Amniotic stem cell (primary cell): Measurements from ENCODE around the gene GNMT.
"Not testable (repeated sequence)": the region's sequence is repeated elsewhere in the genome, so short reads cannot be mapped to it uniquely, and the experiment has no call there.

Experiments used
- DNase-seq: peaks from one replicate; lab custom pipeline; 2025; lab: John Stamatoyannopoulos, UW

GNMT gene

GRCh38 chr6:42941356-42941755, 19.2 kb upstream of the GNMT start:
- not testable (repeated sequence) for DNase-seq

- no peak for DNase-seq
These were observed 18.1 kb upstream of the GNMT start for GRCh38 chr6:42942444-42942843.

DNA sequence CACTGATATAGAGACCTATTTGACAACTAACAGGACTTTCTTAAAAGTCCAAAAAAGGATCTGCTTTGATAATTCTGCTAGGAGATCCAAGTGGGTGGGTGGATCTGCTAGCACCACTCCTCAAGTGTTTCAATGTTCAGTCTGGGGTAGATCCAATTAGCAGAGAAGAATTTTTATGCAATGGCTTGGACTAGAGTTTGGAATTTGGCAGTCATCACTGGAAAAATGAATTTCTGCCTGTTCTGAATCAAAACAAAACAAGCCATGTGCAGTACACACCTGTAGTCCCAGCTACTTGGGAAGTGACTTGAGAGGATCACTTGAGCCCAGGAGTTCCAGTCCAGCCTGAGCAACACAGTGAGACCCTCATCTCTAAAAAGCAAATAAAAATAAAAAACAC, 12.6 kb upstream of the GNMT start:
- DNase-seq: no peak

DNA sequence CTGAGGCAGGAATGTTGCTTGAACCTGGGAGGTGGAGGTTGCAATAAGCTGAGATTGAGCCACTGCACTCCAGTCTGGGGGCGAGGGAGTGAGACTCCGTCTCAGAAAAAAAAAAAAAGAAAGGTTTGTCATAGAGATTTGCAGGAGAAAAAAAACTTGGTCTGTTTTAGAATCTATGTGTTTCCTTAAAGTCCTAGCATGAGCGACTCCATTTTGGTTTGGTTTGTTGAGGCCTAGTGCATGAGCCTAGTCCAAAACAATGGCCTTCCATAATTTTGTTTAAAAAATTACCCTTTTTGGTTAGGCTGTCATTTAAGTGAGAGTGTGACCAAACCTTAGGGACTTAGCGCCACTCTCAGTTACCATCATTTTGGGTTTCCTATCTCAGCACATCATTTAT, 8.2 kb upstream of the GNMT start:
- no peak for DNase-seq

DNA sequence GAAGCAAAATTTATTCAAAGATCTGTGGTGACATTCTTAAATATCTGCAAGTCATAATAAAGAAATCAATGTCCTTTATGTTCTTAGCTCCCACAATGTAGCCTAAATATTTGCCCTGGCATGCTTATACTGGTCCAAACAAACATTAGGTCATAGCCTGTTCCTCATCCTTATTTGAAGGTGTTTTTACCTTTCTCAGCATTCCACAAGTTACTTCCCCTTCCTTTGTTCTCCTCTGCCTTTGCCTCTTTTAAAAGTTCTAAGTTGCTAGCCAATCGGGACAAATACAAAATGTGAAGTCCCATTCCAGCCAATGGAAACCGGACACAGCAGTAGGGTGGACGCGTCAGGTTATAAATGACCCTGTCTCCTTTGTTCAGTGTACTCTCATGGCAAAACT, 6.1 kb upstream of the GNMT start:
- DNase-seq: not testable (repeated sequence)

DNA sequence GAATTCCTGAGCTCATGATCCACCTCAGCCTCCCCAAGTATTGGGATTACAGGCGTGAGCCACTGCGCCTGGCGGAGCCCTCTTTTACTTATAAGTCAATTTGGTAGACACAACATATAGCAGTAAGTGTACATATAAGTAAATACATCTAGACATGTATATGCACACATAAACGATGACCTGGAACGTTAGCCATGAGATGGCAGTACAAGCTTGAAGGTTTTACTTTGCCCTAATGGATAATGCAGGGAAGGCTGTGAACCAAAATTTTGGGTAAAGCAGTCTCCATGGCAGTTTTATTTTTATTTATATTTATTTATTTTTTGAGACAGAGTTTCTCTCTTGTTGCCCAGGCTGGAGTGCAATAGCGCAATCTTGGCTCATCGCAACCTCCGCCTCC, 2.4 kb upstream of the GNMT start:
- DNase-seq: no peak

DNA sequence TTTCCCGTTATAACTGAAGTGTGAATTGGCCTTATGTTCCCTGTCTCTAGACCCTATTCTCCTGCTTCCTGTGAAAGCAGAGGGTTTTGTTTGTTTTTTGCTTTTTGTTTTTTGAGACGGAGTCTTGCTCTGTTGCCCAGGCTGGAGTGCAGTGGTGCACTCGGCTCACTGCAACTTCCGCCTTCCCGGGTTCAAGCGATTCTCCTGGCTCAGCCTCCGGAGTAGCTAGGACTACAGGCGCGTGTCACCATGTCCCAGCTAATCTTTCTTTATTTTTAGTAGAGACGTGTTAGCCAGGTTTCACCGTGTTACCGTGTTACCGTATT, 674 bp upstream of the GNMT start:
- no peak for DNase-seq

- DNase-seq: no peak
These were observed 491 bp downstream of the GNMT start for GRCh38 chr6:42961020-42961470.

DNA sequence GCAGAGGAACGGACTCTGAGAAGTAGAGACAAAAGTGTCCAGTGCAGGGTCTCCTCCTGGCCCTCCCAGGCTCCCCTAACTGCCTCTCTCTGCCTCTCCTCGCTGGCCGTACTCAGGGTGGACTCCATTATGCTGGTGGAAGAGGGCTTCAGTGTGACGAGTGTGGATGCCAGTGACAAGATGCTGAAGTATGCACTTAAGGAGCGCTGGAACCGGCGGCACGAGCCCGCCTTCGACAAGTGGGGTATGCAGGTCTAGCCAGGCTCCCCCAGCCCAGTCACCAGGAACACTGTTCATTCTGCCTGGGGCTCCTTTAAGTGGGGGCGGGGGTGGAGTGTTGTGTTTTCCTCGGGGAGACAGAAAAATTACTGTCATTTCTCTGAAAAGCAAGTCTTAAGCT, 1.5 kb downstream of the GNMT start:
- no peak for DNase-seq

- no peak for DNase-seq
These were observed 2.1 kb downstream of the GNMT start for GRCh38 chr6:42962502-42963178.

DNA sequence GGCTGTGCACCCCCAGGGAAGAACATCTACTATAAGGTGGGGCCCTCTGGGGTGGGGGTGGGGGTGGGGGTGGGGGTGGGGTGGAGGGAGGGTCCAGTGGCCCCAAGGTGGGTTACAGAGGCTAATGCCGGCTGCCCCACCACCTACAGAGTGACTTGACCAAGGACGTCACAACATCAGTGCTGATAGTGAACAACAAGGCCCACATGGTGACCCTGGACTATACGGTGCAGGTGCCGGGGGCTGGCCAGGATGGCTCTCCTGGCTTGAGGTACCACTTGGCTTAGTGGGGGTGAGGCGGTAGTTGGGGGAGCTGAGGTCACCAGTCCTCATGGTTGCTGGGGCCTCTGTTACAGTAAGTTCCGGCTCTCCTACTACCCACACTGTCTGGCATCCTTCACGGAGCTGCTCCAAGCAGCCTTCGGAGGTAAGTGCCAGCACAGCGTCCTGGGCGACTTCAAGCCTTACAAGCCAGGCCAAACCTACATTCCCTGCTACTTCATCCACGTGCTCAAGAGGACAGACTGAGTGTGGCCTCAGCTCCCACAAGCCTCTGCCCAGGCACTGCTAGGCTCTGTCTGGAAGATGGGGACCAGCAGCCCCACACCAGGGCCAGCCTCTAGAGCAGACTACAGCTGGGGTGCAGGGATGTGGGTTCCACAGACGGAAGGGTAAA, 2.8 kb downstream of the GNMT start:
- no peak for DNase-seq

DNA sequence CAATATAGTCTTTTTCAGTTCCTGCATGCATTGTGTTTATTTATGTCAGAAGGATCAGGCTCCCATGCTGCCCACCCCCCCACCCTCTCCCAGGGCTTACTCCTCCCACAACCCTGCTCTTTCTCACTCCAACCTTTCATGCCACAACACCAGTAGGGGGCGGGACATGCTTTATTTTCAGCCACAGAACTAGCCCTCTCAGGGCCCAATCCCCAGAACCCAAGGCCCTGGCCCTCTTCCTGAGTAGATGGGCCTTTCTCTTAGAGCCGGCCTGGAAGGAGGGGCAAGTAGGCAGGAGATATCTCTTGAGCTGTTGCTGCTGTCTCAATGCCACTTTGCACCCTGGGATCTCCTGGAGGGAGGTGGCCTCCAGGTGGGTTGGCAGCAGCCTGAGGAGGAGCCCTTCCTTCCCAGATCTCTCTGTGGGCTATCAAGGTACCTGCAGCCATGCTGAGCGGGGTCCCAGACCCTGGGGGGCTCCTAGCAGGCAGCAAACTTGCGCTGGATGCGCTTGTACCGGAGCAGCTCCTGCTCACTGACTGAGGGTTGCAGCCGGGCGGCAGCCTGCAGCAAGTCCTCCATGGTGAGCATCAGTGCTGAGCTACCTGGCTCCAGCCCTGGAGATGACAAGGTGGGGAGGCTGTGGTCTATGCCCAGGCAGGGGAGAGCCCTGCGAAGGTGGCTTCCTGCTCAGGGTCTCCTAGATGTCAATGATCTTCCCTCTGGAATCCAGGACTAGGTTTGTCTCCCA, 3.5 kb downstream of the GNMT start:
- no peak for DNase-seq

- DNase-seq: no peak
These were observed 6.0 kb downstream of the GNMT start for GRCh38 chr6:42966571-42966970.

GRCh38 chr6:42967228-42967627, 6.7 kb downstream of the GNMT start:
- no peak for DNase-seq

- DNase-seq: no peak
These were observed 7.7 kb downstream of the GNMT start for GRCh38 chr6:42968126-42968701.

GRCh38 chr6:42968783-42969182, 8.2 kb downstream of the GNMT start:
- DNase-seq: no peak

DNA sequence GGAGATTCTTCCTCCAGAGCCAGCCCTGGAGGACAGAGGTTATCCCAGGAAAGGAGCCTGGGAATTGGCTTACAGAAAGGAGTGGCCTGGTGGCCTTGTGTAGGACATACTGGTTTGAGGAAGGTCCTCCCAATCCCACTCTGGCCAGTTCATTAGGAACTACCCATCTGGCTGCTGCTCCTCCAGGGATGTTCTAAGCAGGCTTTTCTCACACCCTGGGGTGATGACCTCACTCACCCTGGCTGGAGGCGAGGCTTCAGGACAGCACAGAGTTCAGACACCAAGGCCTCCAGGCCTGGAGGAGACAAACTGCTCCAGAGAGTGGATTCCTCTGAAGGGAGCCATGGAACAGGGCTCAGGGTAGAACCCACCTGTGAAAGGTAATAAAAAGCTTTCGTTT, 8.9 kb downstream of the GNMT start:
- DNase-seq: no peak

GRCh38 chr6:42969934-42970333, 9.4 kb downstream of the GNMT start:
- no peak for DNase-seq

DNA sequence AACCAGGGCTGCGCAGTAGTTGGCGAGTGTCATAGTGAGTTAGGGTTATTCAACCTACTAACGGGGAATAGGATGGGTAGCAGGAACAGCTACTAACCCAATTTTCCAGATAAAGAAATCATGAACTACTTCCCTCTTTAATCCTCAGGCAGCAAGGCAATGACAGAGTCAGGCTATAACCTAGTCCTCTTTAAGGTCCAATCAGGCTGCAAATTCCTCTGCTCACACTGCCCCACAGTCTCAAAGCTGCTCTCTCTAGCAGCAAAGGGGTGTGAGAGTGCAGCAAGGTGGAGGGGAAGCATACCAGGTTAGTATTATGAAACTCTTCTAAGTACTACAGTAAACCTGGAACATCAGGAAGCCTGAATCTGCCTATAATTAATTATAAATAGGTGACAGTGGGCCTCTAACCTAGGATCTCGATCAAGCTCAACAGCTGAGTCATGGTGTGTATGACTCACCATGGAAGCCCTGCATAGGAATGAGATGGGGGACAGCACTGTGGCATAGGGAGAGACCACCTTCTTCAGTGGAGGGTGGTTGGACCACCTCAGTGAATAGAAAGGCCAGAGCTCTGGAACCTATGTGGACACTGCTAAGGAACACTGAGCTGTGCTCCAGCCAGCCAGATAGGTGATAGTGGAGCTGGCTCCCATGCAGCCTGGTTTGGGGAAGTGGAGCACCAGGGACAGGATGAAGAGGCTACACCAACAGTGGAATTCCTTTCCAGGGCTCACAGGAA, 10.5 kb downstream of the GNMT start:
- no peak for DNase-seq

- no peak for DNase-seq
These were observed 11.3 kb downstream of the GNMT start for GRCh38 chr6:42971746-42972327.

DNA sequence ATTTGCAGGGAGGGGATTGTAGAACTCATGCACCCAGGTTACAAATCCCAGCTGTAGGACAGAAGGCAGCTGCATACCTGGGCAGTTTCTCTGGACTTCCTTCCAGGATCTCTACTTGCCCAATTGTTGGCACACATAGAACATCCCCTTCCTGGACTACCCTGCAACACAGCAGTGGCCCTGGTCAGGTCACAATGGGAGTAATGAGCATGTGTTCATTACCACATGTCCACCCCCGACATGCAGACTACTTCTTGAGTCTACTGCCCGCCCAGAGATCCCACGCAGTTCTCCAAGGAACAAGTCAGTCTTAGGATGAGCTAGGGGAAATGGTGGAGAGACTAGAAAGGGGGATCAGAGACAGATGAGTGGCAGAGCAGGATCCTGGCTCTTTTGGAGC, 13.4 kb downstream of the GNMT start:
- DNase-seq: no peak
